H4 (cell line): ENCODE results near the gene CALHM3. TPM values are rescaled to one million over a fixed set of nuclear protein-coding genes. Genes with fewer than 3 reads are reported as not detected.
"Not testable (repeated sequence)": the region's sequence is repeated elsewhere in the genome, so short reads cannot be mapped to it uniquely, and the experiment has no call there.

ENCODE experiments used
- DNase-seq: peaks from one replicate; pipeline ENCODE4 v3.0.0-alpha.2; 2015; ENCODE audit warnings: low spot score
- total RNA-seq: library from RNA; depleted of rRNA; stranded (reverse); fragments of >200 nt; shearing (Covaris generic); gene quantifications from 2 replicates; pipeline ENCODE4 v1.2.3, GENCODE V29; 2014

CALHM3 gene
- total RNA-seq, 1 experiment from 2014 or later, result not detected

DNA sequence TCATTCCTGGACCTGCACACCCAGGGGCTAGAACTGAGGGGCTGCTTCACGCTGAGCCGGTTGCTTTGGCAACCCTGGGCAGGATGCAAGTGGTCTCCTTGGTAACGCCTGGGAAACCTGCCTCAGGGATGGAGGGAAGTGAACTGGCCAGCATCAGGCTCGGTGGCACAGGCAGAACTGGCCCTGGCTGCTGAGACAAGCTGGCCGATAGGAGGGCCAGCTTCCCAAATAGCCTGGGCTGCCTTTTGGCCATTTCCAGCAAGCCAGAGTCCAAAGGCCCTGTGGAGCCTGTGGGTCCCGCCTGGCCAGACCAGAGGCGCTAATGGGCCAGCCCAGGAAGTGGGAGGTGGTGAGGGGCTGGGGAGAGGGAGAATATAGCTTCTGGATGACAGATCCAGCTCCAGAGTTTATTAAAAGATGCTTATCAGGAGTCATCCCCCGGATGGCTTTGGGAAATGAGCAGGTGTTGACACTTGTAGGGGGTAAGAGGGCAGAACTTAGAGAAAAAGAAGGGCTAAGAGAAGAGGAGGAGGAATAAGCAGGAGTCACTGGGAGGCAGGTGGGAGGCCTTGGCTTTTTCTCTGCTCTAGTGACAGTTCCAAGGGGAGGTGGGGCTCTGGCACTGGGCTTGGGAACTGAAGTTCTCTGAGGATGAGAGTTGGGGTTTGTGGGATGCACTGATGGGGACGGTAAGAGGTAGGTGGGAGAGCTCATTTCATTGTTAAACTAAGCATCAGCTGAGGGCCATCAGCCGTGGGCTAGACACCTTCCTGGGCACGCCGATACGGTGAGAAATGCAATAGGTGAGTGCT is 24.0 kb upstream of the CALHM3 start:
- no peak for DNase-seq

DNA sequence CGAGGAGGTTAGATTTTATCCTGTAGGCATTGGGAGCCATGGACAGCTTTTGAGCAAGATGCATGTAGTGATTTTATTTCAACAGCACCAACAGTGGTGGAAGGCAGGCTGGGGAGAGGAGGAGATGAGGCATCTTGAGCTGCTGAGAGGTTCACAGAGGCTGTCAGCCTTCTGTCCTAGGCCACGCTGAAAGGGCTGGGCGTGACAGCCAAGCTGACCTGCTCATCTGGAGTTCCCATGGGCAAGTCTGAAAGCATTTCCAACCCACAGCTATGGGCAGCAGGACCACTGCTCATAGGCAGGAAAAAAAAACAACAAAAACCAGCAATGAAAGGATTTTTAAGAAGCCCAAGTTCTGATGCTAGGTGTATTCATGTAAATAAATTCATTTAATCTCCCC is 22.1 kb upstream of the CALHM3 start:
- no peak for DNase-seq

DNA sequence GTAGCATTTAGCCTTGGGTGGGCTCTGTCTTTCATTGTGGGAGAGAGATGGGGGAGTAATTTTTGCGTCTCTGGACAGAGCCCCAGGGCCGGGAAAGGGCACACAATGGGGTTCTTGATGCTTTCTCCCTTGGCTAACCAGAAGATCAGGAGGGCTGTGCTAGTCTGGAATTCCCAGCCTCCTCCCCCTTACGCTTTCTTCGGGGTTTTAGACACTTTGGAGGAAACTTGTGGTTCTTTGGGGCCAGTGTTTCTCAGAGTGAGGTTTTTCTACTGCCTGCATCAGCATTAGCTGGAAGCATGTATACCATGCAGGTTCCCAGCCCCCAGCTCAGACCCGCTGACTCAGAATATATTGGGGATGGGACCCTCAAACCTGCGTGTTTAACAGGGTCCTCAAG is 21.4 kb upstream of the CALHM3 start:
- DNase-seq, result no peak

DNA sequence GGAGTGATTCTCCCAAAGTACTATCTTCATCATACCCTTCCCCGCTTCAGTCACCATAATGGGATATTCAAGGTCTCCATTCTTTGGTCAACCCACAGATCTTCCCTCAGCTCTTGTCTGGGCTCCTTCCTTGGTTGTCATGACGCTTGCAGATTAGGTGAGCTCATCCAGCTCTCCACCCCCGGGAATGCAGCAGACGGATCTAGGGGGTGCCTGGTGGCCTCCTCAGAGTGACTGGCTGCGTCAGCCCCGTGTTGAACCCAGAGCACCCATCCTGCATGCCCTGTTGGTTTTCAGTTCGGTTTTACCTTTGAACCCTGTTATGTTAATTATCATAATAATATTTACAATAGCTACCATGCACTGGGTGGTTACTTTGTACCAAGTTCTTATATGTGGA is 20.8 kb upstream of the CALHM3 start:
- DNase-seq, result no peak

DNA sequence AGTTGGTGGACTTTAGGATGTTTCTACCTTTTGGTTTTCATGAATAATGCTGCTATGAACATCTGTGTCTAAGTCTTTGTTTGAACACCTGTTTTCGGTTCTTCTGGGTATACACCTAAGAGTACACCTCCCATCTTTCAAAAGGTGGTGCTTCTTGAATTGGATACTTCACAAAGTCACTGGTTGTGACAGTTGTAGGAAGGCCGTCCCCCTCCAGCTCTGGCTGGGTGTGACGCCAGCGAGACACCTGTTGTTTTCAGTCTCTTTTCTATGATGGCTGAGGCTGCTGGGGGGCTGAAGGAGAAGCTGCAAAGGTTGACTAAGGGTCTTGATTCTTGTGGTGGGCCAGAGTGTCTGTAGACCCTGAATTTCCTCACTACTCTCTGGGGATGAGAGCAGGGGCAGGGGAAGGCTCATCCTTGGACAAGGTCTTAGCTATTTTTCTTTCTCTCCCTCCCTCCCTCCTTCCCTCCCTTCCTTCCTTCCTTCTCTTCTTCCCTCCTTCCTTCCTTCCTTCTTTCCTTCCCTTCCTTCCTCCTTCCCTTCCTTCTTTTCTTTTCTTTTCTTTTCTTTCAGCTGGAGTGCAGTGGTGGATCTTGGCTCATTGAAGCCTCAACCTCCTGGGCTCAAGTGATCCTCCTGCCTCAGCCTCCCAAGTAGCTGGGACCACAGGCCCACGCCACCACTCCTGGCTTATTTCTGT is 20.0 kb upstream of the CALHM3 start:
- no peak for DNase-seq

DNA sequence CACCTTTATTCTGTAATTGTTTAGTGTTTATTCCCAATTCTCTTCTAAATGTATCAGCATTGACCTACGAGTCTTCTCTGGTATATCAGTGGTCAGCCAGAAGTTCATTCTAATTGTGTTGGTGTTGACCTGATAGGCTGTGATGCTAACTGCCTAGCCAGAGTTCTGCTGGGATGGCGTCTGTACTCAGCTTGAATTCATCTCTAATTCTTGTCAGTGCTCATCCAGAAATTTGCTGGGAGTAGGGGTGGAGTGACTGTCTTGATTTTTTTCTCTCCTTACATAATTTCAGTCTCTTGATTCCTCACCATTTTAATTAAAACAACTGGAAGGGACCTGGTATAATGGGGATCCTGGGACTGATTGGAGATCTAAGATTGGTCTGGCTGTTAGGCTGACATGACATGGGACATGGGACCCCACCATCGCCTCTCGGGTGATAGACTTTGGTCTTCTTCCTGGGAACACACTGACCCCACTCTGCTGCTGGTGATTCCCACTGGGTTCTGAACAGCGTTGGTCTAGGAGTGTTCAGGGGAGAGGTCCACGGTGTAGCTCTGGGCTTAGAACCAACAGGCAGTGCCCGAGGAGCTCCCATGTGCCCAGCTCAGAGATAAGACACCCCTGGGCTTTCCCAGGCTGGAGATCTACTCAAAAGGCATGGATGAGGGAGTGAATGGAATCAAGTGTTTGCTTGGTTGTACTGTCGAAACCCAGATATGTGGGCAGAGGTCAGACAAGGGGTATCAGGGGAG is 18.3 kb upstream of the CALHM3 start:
- no peak for DNase-seq

DNA sequence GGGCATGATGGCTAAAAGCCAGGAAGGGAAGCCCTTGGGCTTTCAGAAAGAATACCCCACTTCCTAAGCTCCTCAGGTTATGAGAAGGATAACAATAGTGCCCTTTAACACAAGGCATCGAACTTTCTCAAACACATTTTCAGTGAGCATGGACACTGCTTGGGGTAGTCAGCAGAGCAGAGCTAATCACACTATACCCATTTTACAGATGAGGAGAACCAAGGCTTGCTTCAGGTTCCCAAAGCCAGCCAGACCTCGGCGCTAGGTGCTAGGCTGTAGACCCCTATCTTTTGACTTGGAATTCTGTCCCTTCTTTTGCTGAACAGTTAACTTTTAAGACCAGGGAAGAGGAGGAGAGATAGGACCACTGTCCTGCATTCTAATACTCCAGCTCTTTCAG is 16.3 kb upstream of the CALHM3 start:
- no peak for DNase-seq

DNA sequence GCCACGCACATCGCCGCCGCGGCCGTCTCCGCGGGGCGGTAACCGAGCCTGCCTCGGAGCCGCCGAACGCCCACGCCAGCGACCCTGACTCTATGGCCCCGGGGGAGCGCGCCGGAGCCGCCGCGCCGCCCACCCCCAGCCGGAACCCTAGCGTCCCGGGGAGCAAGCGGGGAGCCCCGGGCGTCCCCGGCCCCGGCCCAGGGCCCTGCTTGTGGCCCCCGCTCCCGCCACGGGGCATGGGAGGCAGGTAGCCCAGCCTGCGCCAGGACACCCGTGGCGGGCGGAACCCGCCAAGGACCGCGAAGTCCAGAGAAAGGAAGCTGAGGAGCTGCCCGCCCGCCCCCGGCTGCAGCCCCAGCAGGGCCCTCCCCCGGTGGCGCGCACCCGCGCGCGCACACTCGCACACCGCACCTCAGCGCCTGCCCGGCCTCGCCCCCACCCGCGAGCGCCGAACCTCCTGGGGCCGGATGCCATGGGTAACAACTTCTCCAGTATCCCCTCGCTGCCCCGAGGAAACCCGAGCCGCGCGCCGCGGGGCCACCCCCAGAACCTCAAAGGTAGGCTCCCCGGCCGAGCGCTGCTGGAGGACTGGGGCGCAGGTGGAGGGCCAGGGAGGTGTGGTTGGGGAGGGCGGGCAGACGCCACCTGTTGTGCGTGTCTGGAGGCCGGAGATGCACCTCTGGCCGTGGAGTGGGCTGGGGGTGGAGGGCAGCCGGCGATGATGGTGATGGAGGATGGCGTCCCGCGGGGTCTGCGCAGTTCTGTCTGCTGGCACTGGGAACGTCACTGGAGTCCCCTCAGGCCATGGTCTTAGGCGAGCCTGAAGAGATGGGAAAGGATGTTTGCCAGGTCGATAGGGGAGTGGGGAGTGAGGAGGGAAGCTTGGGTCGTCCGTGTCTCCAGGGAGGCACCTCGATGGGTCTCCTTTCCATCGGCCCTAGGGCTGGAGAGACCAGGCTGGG is 15.2 kb upstream of the CALHM3 start:
- DNase-seq, result no peak

DNA sequence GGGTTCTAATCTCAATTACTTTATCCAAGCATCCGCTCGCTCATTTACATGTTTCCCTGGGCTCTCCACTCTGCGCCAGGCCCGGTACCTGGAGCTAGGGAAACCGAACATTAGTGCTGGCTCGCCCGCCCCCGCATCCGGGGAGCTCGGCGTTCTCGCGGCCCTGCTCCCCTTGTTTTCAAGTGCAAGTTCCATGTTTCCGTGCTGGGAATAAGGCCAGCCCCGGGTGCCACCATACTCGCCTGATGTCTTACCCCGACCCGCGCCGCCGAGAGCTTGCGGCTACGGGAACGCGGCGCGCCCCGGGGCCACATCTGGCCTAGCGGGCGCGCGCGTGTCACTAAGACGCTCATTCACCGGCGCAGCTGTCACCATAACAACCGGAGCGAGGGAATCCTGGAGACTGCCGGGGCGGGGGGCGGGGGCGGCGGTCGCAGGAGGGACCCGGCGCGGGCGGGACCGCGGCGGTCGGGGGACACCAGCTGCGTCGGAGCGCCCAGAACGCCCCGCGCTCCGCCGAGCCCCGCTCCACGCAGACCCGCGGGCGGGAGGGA is 14.4 kb upstream of the CALHM3 start, which contains the start of gene NEURL1:
Gene NEURL1 (plus strand): TSS at position 344 of the 554 bp plus-strand sequence. CDS start 683 bp downstream, outside the sequence.
- no peak for DNase-seq

DNA sequence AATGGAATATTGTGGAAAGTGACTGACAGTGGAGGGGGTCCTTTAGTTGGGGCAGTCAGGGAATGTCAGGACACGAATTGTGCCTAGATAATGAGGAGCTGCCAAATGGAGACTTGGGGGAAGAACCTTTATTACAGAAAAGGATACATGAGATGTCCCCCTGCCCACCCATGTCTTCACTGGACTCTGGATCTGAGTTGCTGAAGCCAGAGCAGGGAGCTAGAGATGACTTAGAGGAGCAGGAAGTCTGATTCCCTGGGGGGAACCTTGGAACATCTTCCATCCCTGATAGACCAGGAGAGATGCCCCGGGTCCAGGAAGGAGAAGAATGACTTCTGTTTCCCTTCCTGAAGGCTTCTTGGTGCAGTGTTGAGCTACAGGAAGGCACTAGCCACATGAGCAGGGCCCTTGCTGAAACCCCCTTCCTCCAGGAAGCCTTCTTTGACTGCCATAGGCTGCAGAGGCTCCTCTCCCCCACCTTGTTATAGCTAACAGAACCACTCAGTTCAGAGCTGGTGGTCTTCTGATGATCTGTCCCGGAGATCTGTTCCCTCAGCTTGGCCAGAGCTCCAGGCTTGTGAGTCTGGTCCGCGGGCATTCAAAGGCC is 13.7 kb upstream of the CALHM3 start:
- DNase-seq, result no peak

DNA sequence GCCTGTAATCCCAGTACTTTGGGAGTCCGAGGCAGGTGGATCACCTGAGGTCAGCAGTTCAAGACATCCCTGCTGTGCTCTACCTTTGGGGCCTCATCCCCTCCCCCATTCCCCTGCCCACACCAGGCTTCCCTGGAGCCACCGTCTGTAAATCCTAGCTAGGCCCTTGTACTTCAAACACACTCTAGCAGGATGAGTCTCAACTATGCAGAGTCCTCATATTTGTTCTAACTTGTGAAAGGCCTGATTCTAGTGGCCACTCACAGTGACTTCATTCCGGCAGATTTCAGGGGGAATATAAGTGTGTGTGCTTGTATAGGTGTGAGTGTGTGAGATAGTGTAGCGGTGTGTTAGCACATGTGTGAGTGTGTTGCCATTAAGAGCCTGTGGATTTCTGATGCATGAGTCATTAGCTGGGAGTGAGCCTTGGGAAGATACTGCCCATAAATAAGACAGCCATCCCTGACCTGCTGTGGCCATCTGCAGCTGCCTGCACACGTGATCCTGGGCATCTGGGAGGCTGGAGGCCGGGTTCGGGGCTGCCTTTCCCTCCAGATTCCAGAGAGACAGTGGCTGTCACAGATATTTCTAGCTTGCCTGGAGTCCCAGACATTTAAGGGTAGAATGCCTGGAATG is 12.8 kb upstream of the CALHM3 start:
- DNase-seq, result peak; percentile 73

DNA sequence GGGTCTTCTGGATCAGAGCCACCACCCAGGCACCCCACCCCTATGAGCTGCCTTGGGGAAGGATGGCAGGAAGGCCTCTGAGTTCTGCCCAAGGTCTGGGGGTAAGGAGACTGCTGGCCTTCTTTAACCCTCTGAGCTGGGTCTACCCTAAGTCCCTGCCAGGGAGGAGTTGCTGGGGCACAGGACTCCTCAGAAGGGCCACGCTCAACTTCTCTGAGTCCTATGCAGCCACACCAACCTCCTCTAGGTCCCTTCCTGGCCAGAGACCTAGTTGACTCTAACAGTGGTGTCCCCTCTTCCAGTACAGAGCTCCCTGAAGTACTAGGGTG is 11.9 kb upstream of the CALHM3 start:
- DNase-seq, result no peak

DNA sequence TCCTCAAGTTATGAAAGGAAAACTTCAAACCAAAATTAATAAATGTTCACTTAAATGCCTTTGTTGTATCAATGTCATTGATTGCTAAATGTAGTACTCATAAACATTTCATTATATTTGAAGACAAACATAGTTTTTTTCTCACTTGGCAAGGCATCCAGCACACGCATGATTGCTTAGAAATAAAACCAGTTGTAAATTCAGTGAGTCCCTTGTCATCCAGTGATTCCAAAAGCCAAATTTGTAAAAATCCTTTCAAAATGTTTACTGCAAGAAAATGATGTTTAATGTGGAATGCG is 8.3 kb upstream of the CALHM3 start:
- no peak for DNase-seq

DNA sequence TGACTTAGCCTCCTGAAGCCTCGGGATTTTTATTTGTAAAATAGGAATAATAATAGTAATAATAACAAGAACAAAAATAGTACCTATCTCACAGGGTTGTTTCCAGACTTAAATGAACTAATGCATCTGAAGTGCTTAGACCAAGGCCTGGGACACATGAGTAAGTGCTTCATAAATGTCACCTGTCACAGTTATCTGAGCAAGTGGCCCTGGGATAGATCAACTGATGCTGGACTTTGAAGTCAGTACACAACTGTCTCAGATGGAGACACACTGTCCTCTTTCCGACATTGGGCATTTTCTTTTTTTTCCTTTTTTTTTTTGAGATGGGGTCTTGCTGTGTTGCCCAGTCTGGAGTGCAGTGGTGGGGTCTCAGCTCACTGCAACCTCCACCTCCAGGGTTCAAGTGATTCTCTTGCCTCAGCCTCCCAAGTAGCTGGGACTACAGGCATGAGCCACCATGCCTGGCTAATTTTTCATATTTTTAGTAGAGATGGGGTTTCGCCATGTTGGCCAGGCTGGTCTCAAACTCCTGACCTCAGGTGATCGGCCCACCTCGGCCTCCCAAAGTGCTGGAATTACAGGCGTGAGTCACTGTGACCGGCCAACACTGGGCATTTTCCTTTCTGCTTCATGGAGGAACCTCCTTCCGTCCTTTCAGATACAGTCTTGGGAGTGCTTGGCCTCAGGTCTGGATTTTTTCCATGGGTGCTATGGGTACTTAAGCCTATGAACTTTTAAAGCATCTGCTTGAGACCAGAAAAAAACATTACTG is 7.8 kb upstream of the CALHM3 start:
- not testable (repeated sequence) for DNase-seq

DNA sequence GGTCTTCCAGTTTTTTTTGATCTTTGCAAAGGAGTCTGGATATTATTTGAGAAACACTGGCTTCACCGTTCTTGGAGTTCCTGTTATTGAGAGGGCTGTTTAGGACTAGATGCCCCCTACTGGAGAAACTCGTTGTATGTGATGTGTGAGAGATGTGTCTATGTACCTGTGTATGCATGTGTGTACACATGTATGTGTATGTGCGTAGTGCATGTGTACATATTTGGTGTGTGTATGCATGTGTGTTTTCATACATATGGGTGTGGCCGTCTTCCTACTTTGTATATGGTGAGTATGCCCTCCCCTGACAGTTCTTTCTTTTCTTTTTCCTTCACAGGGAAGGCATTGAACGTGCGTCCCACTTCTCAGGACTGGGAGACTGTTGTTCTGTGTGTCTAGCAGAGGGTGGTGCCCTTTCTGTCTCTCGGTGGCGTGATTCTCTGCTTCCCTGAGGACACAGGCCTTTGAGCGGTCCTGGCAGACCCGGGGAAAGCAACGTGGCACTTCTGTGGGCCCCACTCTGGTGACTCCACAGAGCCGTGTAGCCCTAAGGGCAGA is 3.0 kb upstream of the CALHM3 start:
- peak; percentile 68 for DNase-seq

DNA sequence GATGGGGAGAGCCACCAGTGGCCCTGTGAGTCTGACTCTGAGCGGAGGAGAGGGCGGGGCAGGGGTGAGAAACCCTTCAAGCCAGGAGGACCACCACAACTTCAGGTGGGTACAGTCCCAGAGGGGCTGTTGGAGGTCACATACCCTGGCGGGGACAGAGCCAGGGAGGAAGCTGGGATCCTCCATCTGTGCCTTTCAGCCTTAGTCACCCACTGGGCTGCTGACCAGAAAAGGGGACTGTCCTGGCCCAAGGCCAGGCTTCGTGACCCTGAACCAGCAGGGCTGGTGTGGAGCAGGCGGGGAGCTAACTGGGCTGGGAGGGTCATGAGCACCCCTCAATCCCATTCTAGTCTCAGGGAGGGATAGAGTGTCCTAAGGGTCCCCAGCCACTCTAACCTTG is 1.5 kb upstream of the CALHM3 start:
- no peak for DNase-seq

DNA sequence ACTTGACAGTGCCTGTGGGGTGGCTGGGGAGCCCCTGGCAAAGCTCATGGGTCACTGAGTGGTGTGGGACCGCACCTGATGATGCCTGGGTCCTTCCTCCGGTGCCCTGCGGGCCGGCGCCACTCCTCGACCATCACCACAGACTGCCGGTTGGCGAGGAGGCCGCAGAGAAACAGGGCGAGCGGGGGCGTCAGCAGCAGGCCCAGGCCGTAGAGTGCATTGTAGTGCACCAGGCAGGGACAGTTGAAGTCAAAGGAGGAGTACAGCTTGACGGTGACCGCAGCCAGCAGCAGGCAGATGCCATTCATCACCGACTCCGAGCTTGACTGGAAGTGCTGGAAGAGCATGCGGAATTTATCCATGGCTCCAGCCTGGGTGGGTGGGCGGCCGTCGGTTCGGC is 369 bp downstream of the CALHM3 start:
- no peak for DNase-seq

DNA sequence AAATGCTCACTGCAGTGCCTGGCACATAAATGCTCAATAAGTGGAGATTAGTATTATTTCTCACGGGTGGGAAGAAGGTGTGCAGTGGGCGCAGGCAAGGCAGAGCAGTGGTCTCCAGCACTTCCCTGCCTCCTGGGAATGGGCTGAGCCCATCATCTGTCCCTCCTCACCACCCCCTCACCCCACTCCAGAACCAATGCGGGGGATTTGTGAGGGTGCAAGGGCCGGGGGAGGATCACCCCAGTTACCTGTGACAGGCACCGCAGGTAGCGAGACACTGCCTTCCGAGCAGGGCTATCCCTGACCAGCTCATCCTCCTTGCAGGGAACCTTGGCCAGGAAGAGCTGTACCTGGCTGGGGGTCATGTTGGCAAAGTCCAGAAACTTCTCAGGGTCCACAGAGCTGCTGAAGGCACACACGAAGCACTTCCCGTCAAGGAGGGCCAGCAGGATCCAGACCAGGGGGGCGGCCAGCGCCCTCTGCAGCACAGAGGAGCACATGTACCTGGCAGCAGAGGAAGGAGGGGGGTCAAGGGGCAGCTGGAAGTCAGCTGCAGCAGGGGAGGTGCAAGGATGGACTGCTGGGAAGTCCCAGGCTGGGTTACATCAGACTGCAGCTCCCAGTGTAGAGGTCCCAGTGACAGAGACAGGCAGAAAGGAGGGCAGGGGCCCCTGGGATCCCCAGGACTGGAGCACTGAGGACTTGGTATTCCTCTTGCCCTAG is 2.8 kb downstream of the CALHM3 start:
- no peak for DNase-seq

DNA sequence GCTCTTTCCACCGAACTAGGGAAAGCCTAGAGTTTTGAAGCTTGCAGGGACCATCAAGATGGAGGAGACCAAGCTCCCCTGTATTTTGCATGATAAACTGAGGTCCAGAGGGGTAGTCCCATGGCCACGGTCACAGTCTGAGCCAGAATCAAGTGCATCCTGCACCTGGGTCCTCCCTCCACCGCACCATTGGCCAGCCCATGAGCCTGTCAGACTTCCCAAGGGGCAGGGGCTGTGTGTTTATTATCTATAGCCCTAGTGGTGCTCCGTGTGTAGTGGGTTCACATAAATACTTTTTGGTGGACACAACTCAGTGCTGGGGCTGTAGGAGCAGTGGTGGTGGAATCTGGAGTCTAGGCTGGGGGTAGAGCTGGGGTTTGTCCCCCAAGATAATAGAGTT is 3.6 kb downstream of the CALHM3 start:
- DNase-seq, result no peak
